ENCODE measurements around the gene PCDH15. TPM values are rescaled to one million over a fixed set of nuclear protein-coding genes. Genes with fewer than 3 reads are reported as not detected.

The PCDH15 gene
- total RNA-seq, 1 donor from 2014 or later = 9.2 TPM

DNA sequence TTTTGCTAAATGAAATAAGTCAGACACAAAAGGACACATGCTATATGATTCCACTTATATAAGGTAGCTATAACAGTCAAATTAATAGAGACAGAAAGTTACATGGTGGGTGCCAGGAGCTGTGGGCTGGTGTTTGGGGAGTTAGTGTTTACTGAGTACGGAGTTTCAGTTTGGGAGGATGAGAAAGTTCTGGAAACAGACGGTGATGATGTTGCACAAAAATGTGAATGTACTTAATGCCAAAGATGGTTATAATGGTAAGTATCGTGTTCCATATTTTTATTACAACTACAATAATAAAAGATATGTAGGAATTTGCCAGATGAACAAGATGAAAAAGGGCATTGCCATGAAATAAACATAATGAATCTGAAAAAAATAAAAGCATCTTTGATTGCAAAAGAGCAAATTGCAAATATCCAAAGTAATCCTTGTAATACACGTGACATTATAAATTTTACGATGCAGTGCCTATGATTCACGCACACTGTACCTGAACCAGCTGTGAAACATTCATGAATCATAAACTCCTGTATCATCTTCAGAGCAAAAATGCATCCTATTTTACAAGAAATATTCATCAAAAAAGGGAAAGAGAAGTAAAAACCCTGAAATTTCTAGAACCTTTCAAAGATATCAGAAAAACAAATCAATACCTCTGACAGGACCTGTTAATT, 676.7 kb downstream of the PCDH15 start:
- DNase-seq = no peak

DNA sequence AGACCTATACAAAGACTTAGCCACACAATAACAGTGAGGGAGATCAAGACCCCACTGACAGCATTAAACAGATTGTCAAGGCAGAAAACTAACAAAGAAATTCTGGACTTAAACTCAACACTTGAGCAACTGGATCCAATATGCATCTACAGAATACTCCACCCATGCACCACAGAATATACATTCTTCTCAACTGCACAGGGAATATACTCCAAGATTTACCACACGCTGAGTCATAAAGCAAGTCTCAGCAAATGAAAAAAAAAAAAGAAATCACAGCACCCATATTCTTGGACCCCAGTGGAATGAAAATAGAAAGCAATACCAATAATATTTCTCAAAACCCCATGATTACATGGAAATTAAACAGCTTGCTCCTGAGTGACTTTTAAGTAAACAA, 680.2 kb downstream of the PCDH15 start:
- DNase-seq = no peak

DNA sequence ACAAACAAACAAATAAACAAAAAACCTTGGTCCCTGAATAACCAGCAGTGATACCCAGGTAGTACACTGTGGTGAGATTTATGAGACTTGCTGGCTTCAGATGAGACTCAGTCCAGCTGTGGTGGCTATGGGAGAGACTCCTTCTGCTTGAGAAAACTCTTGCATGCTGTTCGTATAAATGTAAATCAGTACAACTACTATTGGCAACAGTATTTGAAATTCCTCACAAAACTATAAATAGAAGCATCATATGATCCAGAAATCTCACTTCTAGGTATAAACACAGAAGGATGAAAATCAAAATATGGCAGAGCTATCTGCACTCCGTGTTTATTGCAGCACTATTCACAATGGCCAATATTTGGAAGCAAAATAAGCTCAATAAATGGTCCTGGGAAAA, 692.1 kb downstream of the PCDH15 start:
- no peak for DNase-seq

DNA sequence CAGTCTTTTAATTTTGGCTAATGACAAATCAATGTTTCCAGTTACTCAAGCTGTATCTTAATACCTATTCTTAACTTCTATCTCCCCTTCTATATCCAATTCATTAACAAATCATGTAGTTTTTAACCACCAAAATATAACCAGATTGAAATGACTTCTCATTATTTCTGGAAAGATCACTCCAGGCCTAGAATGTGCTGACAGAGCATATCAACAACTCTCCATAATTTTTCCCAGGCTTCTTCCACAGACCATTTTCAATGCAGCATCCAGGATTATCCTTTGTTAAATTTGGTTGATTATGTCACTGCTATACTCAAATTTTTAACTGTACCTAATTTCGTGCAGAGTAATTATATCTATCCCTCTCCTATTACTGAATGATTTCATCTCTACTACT, 704.1 kb downstream of the PCDH15 start:
- DNase-seq = no peak

DNA sequence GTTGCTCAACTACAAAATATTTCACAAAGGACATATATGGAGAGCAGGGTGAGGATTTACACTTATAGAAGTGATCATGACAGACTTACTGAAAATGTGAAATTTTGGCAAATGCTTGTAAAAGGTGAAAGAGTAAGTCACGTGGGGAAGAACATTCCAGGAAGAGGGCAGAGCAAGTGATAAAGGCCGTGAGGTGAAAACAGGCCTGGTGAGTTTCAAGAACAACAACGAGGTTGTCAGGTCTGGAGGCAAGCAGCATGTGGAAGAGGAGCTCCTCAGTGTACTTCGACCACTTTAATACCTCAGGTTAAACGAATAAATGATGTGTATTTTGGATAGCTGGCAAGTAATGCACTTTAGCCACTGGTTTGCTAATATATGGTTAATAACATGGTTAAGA, 706.7 kb downstream of the PCDH15 start:
- no peak for DNase-seq

DNA sequence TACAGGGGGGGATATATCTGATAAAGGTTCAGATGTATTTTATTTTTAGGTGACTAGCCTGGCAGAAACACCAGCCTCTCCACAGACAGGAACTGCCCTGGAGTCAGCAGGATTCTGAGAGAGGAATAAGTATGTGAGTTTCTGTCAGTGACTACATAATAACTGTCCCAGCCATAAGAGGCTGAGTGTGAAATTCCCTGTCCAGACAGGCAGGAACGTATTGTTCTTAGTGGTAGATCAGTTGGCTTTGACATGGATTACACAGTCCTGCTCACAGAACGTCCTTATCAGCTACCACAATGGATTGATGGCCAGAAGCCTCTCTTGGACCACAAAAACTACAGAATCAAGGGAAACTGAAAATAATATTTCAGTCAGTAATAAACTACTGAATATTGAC, 709.8 kb downstream of the PCDH15 start:
- DNase-seq = no peak

DNA sequence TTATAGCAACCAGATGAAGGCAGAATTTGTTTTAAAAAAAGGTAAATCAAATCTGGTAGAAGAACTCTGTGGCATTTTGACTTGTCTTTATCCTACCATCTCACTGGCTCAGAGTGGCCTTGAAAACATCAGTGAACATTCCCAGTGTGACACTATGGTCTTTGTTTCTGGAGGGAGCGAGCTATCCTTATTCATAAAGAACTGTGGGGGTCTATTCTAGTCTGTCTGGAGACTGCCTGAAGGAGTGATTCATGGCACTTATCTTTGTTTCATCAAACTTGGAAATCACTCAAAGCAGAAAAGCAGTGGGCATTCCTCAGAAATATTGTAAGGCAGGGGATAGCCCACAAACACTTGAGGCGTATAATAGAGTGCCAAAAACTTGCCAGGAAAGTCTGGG, 719.1 kb downstream of the PCDH15 start:
- DNase-seq = no peak

DNA sequence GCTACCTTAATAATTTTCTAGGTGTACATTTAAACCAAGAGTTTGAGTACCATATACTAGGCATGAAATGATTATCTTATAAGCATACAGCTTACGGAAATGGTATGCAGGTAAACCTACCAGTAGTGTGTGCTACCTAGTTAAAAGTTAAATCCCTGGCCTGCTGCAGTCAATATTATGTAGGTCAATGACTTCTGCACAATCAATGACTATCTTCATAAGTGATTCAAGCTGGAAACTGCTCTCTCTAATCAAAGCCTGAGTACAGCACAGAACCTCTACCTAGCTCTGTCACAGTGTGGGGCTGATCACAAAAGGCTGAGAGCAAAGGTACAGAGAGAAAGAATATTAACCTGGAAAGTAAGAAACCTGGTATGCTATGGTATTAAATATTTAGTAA, 733.7 kb downstream of the PCDH15 start:
- no peak for DNase-seq

DNA sequence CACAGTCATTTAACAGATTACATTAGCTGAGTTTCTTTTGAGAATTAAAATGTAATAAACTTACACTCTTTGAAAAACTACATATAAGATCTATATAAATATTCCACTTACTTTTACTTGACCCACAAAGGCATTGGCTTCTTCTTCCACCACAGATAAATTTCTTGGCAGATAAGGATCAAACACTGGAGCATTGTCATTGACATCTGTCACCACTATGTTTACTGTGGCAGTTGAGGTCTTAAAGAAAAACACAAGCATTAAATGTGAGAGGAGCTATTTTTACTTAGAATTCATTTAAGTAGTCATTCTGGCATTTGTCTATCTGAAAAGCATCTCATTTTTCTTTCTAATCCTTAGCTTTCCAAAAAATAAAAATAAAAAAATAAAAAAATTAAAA, 734.4 kb downstream of the PCDH15 start:
- no peak for DNase-seq

DNA sequence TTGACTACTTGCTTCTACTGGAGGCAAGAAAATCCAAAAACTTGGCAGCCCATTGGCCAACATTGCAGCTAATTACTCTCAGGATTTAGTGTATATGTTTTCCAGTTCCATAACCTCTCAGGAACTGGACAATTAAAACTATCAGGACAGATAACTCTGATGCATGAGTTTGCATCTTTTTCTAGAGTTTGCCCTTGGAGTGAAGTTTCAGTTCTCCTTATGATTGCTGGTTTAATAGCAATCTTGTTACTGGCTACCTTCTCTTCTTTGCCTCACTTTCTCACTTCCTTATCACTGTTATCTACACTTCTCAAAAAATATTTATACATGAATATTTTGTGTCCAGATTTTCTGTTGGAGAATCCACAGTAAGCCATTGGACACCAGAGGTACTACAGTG, 735.9 kb downstream of the PCDH15 start:
- DNase-seq = no peak

DNA sequence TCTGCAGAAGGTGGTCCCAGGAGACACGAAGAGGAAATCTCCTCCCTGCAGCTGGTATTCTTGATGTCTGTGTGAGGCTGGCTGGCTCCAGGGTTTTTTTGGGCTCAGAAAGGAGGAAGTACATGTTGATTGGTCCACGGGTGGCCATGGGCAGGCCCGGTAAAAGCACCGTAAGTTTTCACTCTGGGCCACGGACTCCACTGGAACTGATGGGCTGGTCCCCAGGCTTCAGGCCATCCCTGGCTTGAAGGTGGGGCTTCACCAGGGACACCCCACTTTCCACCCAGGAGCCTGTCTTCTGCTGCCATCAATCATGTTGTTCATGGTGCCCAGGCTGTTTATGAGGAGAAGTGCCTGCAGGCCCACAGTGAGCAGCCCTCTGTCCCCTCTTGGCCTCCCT, 736.8 kb downstream of the PCDH15 start:
- no peak for DNase-seq

DNA sequence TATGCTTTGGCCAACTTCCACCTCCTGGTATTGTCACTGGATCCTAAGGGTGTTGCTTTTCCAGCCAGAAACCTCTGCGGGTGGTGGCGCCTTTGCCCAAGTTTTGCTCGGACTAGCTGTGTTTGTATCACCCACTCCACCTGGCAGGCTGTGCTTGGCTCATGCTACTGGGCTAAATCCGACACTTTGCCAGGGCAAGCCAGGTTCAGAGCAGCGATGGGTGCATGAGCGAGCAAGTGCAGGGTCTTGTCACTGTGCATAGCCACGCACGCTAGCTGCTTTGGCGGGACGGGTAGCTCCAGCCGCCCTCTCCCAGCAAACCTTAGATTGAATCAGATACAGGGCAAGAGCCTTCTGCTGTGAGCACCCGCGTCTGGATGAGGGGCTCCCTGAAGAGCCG, 737.5 kb downstream of the PCDH15 start:
- no peak for DNase-seq

DNA sequence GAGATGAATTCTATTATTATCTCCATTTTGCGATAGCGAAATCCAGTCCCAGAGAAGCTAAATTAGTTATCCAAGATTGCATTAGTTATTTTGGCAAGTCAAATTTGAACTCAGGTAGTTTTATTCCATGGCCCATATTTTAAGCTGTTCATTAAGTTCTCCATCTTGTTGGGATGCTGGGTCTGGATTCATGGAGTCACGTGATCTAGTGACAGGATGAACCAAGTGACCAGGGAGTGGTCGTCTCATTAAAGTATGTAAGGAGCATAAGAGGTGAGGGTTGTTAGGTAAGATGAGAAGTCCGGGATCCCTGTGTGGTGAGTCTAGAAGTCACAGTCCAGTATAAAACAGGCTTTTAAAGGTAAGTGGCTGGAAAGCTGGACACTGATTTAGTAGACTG, 740.5 kb downstream of the PCDH15 start:
- no peak for DNase-seq

DNA sequence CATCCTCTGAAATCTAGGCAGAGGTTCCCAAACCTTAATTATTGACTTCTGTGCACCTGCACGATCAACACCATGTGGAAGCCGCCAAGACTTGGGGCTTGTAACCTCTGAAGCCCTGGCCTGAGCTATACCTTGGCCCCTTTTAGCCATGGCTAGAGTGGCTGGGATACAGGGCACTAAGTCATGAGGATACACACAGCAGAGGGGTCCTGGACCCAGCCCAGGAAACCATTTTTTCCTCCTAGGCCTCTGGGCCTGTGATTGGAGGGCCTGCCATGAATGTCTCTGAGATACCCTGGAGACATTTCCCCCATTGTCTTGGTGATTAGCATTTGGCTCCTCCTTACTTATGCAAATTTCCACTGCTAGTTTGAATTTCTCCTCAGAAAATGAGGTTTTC, 743.7 kb downstream of the PCDH15 start:
- no peak for DNase-seq

DNA sequence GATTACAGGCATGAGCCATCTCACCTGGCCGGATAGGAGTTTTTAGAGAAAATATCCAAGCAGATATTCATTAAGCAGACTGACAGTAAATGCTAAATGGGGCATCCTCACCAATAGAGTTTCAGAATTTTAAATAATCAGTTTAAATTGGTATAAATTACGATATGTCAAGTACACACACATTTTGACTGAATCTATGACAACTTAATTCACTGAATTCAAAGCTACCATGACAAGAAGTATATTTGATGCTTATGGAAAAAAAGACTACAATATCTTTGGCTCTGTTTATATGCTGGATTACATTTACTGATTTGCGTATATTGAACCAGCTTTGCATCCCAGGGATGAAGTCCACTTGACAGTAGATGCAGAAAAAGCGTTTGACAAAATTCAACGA, 774.7 kb downstream of the PCDH15 start:
- no peak for DNase-seq

DNA sequence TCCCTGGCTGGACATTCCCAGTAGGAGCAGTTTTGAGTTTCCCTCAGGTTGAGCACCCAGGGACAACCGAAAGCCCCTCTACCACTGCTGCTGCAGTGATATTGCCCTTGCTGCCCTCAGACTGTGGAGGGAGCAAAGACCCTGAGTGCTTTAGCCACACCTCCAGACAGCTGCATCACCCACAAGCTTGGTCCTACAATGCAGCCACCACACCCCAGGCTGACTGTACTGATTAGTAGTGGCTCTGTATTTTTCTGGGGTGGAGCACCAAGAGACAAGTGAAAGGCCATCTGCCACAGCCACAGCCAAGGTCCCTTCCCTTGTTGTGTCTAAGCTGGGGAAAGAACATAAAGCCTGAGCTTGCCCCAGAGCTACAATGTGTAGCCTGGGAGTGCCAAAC, 789.9 kb downstream of the PCDH15 start:
- DNase-seq = no peak

DNA sequence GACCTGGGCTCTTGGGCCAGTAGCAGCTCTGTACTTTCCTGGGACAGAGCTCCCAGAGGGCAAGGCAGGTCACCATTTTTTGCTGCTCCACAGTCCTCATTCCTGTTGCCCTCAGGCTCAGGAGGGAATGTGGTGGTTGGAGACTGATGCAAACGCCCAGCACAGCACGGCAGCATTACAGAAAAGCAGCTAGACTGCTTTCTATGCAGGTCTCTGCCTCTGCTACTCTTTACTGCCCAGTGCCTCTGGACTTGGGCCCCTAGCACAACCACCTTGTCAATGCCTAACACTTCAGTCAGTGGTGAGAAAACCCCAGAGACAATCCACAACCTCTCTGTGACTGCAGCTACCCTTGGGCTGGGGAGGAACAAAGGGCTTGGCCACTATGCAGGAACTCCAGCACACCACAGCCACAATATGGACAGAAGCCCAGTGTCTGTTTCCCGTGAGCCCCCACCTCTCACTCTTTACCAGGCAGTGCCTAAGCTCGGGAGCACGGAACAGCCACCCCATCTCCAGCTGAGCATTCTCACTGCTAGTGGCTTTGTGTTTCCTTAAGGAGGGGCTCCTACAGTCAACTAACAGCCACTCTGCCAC, 790.6 kb downstream of the PCDH15 start:
- no peak for DNase-seq

DNA sequence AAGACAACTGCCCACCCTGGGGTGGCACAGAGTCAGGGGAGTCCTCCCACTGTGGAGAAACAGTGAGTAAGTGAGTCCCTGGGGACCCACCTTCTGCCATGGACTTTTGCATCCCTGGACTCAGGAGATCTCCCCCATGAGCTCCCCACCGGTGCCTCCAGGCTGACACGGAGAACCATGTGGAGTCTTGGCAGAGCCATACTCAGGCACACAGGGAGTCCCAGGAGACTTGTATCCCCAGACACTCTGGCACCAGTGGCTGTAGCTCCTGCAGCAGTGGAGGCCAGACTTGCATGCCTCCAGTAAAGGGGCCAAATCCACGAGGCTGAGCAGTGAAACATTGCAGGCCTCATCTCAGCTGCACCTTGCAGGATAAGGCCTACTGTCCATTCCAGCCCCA, 791.4 kb downstream of the PCDH15 start:
- DNase-seq = no peak

DNA sequence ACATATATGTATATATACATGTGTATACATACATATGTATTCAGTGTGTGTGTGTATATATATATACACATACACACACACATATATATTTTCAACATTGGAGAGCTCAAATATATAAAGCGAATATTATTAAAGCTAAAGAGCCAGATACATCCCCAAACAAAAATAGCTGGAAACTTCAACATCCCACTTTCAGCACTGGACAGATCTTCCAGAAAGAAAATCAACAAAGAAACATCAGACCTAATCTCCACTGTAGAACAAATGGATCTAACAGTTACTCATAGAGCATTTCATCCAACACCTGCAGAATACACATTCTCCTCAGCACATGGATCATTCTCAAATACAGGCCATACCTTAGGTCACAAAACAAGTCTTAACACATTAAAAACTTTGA, 799.0 kb downstream of the PCDH15 start:
- DNase-seq = no peak

DNA sequence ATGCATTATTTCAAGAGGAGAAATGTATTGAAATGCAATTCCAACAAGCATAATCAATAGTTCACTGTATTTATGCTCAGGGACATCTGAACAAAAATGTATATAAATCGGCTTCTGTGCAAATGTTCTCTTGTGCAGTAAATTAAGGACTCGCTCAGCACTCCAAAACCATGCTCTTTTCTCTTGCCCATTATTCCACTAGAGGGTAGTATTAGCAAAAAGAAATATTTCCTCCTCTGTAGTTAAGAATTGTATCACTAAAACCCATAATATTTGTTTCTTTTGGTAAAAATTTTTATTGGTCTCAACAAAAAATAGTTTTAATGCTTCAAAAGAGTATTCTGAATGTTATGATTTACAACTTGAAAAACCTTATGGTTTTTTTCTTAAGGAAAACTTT, 803.1 kb downstream of the PCDH15 start:
- no peak for DNase-seq

DNA sequence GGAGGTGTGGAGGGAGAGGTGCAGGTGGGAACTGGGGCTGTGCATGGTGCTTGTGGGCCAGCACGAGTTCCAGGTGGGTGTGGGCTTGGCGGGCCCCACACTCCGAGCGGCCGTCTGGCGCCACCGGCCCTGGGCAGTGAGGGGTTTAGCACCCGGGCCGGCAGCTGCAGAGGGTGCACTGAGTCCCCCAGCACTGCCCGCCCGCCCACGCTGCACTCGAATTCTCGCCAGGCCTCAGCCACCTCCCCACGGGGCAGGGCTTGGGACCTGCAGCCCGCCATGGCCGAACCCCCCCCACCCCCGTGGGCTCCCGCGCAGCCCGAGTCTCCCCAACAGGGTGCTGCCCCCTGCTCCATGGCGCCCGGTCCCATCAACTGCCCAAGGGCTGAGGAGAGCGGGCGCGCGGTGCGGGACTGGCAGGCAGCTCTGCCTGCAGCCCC, 810.2 kb downstream of the PCDH15 start:
- no peak for DNase-seq

DNA sequence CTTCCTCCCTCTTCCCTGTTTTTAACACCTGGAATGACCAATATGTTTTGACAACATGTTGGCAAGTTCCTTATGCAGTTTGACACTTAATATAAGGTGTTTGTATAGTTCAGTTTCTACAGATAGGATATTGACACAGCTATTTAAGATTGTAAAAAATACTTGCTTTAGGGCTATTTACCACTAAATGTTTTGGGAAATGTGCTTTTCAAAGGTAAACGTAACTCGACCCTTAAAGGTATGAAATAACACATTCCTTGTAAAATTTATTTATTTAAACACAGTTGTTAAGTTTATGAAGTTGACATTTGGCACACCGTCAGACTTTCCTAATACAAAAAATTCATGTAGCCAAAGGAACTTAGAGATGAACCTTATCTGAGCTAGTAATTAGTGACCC, 817.6 kb downstream of the PCDH15 start:
- DNase-seq = no peak

DNA sequence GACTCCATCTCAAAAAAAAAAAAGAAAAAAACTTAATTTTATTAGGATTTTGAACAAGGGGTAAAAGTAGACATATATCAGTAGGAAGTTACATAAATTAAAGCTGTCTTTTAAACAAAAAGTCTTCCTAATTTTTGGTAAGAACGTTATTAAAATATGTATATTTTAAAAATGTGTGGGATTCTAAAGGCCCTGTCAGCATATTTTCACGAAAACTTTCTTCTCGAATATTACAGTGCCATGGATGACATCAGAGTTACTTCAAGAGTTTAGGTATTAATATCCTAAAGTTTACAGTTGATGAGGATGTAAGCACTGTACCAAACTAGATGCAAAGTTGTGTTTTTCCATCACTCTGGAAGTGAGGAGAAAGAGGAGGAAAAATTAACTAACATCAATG, 820.8 kb downstream of the PCDH15 start:
- DNase-seq = no peak

DNA sequence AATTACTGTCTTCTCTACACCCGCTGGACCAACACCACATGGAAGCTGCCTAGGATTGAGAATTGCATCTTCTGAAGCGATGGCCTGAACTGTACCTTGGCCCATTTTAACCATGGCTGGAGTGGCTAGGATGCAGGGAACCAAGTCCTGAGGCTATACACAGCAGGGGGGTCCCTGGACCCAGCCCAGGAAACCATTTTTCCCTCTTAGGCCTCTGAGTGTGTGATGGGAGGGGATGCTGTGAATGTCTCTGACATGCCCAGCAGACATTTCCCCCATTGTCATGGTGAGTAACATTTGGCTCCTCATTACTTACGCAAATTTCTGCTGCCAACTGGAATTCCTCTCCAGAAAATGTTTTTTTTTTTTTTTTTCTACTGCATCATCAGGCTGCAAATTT, 822.7 kb downstream of the PCDH15 start:
- DNase-seq = no peak

DNA sequence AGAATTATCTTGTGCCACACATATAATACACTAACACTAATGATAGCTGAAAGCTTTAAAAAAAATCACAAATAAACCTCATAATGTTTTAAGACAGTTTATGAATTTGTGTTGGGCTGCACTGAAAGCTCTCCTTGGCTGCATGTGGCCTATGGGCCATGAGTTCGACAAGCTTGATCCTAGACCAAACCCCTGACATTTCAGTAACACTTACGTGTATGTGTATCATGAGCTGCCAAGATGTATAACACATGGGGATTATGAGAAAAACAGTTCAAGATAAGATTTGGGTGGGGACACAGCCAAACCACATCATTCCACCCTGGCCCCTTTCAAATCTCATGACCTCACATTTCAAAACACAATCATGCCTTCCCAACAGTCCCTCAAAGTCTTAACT, 823.8 kb downstream of the PCDH15 start:
- no peak for DNase-seq
